HepG2 (cell line): ENCODE measurements around the gene ESRP2. TPM values are rescaled to one million over a fixed set of nuclear protein-coding genes. Genes with fewer than 3 reads are reported as not detected.
A peak's percentile ranks its signal among the peaks of the same experiment; 100 is the strongest.

Source experiments
- AHR ChIP-seq: IDR thresholded peaks from 2 replicates; pipeline ENCODE4 v1.6.1; 2018; ENCODE audit warnings: missing genetic modification reagents, missing compliant biosample characterization
- CREM ChIP-seq, 2 experiments: sonication (generic) in 1 of 2; formaldehyde crosslinking in 1 of 2; IDR thresholded peaks; 2 replicates each; pipeline versions ENCODE4 v1.4.0 to v1.6.1; 2016 to 2020; ENCODE audit warnings: antibody characterized with exemption in 1 of 2, mild to moderate bottlenecking in 1 of 2, missing genetic modification reagents in 1 of 2
- FOXA3 ChIP-seq: IDR thresholded peaks from 2 replicates; pipeline ENCODE4 v1.6.1; 2016; ENCODE audit warnings: missing genetic modification reagents, missing compliant biosample characterization
- HDAC1 ChIP-seq: sonication (generic); formaldehyde crosslinking; IDR thresholded peaks from 2 replicates; pipeline ENCODE4 v1.5.1; 2020; ENCODE audit warnings: mild to moderate bottlenecking, missing genetic modification reagents
- HIVEP1 ChIP-seq: sonication (generic); formaldehyde crosslinking; IDR thresholded peaks from 2 replicates; pipeline ENCODE4 v1.4.0; 2020; ENCODE audit warnings: mild to moderate bottlenecking, missing genetic modification reagents
- HMG20A ChIP-seq: IDR thresholded peaks from 2 replicates; pipeline ENCODE4 v1.6.1; 2016; ENCODE audit warnings: borderline replicate concordance
- JUNB ChIP-seq: sonication (generic); formaldehyde crosslinking; IDR thresholded peaks from 2 replicates; pipeline ENCODE4 v1.8.0; 2022; ENCODE audit warnings: missing genetic modification reagents, mild to moderate bottlenecking, borderline replicate concordance
- KAT7 ChIP-seq: IDR thresholded peaks from 2 replicates; pipeline ENCODE4 v1.6.1; 2018; ENCODE audit warnings: borderline replicate concordance, missing compliant biosample characterization
- SALL1 ChIP-seq: sonication (generic); formaldehyde crosslinking; IDR thresholded peaks from 2 replicates; pipeline ENCODE4 v1.8.0; 2022; ENCODE audit warnings: mild to moderate bottlenecking, missing genetic modification reagents
- SMAD1 ChIP-seq: sonication (generic); formaldehyde crosslinking; IDR thresholded peaks from 2 replicates; pipeline ENCODE4 v1.4.0; 2020; ENCODE audit warnings: missing genetic modification reagents, low read depth, mild to moderate bottlenecking, borderline replicate concordance
- ZNF234 ChIP-seq: sonication (generic); formaldehyde crosslinking; conservative IDR thresholded peaks from 2 replicates; pipeline ENCODE4 v1.5.1; 2020; ENCODE audit warnings: mild to moderate bottlenecking, missing genetic modification reagents
- ZNF235 ChIP-seq: sonication (generic); formaldehyde crosslinking; IDR thresholded peaks from 2 replicates; pipeline ENCODE4 v1.8.1; 2023; ENCODE audit warnings: mild to moderate bottlenecking, missing genetic modification reagents, borderline replicate concordance
- ZNF335 ChIP-seq: sonication (generic); formaldehyde crosslinking; IDR thresholded peaks from 2 replicates; pipeline ENCODE4 v1.4.0; 2020; ENCODE audit warnings: missing genetic modification reagents
- ZNF451 ChIP-seq: sonication (generic); formaldehyde crosslinking; IDR thresholded peaks from 2 replicates; pipeline ENCODE4 v1.5.0; 2020; ENCODE audit warnings: mild to moderate bottlenecking, missing genetic modification reagents
- ZNF720 ChIP-seq: sonication (generic); formaldehyde crosslinking; IDR thresholded peaks from 2 replicates; pipeline ENCODE4 v1.4.0; 2020; ENCODE audit warnings: missing genetic modification reagents
- ZNF891 ChIP-seq: sonication (generic); formaldehyde crosslinking; IDR thresholded peaks from 2 replicates; pipeline ENCODE4 v1.5.0; 2020; ENCODE audit warnings: mild to moderate bottlenecking, missing genetic modification reagents
- ZSCAN31 ChIP-seq: sonication (generic); formaldehyde crosslinking; IDR thresholded peaks from 2 replicates; pipeline ENCODE4 v1.5.0; 2020; ENCODE audit warnings: low read depth, mild to moderate bottlenecking, missing genetic modification reagents
- ZZZ3 ChIP-seq: sonication (generic); formaldehyde crosslinking; IDR thresholded peaks from 2 replicates; pipeline ENCODE4 v1.4.0; 2020; ENCODE audit warnings: missing genetic modification reagents, mild to moderate bottlenecking, borderline replicate concordance
- polyA plus RNA-seq, 8 experiments: library from polyadenylated mRNA; depleted of rRNA in 3 of 8; stranded (reverse) in 7 of 8; unstranded in 1 of 8; fragments of >200 nt; fragmentation: Illumina TruSeq in 4 of 8; extraction: Trizol in 4 of 8; gene quantifications; 2 replicates each; pipeline versions ENCODE4 v1.2.1 to v1.2.3, GENCODE V29; 2011 to 2016; ENCODE audit warnings: low read depth in 4 of 8, missing spikeins in 1 of 8, mixed read lengths in 1 of 8; ENCODE audit not compliant: insufficient read depth in 1 of 8
- total RNA-seq, 5 experiments: library from RNA; depleted of rRNA; stranded (reverse); fragments of >200 nt; fragmentation: Illumina TruSeq; extraction: Trizol; gene quantifications; 2 replicates each; pipeline ENCODE4 v1.2.3, GENCODE V29; 2016; ENCODE audit warnings: low read depth in 1 of 5
- TF ChIP-seq, protein P1 (sequence below): sonication (generic); formaldehyde crosslinking; IDR thresholded peaks from 2 replicates; pipeline ENCODE4 v1.5.0; 2020; ENCODE audit warnings: mild to moderate bottlenecking, missing genetic modification reagents
- TF ChIP-seq, protein P2 (sequence below): sonication (generic); formaldehyde crosslinking; conservative IDR thresholded peaks from 2 replicates; pipeline ENCODE4 v1.4.0; 2020; ENCODE audit warnings: missing genetic modification reagents

The ESRP2 gene
- total and polyA plus RNA-seq, 2 of the 13 experiments (the other 11 are each of a cell fraction or from before 2014, with no cell fraction given): 21.1 to 32.4 TPM

DNA sequence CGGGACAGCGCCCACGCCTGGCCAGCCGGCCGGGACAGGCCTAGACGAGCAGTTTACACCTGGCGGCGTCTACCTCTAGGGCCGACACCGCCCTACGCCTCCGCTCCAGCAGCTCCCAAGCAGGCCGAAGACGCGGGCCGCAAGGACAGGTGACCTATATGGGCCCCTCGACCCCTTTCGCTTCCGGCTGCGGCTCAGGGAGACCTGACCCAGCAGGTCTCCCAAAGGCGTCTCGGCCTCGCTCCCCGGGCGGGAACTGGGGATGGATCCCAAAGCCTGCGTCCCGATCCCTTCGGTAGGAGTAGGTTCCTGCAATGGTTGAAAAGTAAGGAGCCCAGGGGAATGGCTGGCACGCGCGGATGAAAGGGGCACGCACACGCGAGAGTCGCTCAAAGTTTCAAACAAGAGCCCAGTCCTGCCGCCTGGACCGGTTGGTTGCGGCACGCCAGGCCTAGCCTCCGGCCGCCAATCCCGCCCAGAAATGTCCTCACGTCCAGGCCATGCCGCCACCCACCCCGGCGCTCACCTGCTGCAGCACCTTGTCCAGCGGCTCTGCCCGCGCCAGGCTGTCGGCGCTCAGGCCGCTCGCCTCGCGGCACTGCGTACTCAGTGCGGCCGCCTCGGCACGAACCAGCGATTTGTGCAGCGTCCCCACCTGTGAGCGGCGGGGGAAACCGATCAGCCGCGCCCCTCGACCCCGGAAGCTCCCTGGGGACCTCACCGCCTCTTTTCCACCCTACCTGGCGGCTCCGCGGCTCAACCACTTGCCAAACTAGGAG, 630 bp downstream of the ESRP2 start (continued):
- peak; percentile 82; the same call in 1 of the 2 replicates for TF ChIP-seq ZNF891 (CRISPR knock-in tag)
- 0 out of 2 replicates have a peak, but pooled peaks have one; percentile 50 for TF ChIP-seq HDAC1 (CRISPR knock-in tag)
- TF ChIP-seq ZNF720 (CRISPR knock-in tag): no peak
- no peak; the same call in 1 of the 2 replicates for TF ChIP-seq AHR (CRISPR knock-in tag)
- TF ChIP-seq, protein P1, sequence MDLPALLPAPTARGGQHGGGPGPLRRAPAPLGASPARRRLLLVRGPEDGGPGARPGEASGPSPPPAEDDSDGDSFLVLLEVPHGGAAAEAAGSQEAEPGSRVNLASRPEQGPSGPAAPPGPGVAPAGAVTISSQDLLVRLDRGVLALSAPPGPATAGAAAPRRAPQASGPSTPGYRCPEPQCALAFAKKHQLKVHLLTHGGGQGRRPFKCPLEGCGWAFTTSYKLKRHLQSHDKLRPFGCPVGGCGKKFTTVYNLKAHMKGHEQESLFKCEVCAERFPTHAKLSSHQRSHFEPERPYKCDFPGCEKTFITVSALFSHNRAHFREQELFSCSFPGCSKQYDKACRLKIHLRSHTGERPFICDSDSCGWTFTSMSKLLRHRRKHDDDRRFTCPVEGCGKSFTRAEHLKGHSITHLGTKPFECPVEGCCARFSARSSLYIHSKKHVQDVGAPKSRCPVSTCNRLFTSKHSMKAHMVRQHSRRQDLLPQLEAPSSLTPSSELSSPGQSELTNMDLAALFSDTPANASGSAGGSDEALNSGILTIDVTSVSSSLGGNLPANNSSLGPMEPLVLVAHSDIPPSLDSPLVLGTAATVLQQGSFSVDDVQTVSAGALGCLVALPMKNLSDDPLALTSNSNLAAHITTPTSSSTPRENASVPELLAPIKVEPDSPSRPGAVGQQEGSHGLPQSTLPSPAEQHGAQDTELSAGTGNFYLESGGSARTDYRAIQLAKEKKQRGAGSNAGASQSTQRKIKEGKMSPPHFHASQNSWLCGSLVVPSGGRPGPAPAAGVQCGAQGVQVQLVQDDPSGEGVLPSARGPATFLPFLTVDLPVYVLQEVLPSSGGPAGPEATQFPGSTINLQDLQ (CRISPR knock-in tag): no peak
- TF ChIP-seq ZNF234 (CRISPR knock-in tag): 0 out of 2 replicates have a peak, but pooled peaks have one; percentile 74
- TF ChIP-seq ZZZ3 (CRISPR knock-in tag): peak; percentile 71; the same call in 1 of the 2 replicates
- TF ChIP-seq SMAD1 (CRISPR knock-in tag): 0 out of 2 replicates have a peak, but pooled peaks have one; percentile 69
- peak; percentile 42; the same call in 1 of the 2 replicates for TF ChIP-seq SALL1 (CRISPR knock-in tag)
- no peak; the same call in 1 of the 2 replicates for TF ChIP-seq FOXA3 (CRISPR knock-in tag)
- no peak; the same call in 1 of the 2 replicates for TF ChIP-seq ZNF451
- TF ChIP-seq CREM (IDR thresholded peaks at IDR 0.05): no peak
- no peak for TF ChIP-seq CREM (CRISPR knock-in tag; IDR thresholded peaks at IDR 0.05)
- 0 out of 2 replicates have a peak, but pooled peaks have one; percentile 2 for TF ChIP-seq ZSCAN31 (CRISPR knock-in tag)
- TF ChIP-seq HIVEP1 (CRISPR knock-in tag): no peak
- TF ChIP-seq KAT7 (CRISPR knock-in tag): peak; percentile 84
- no peak for TF ChIP-seq ZNF235 (CRISPR knock-in tag)
- TF ChIP-seq ZNF335: no peak; the same call in 1 of the 2 replicates
- no peak for TF ChIP-seq HMG20A (CRISPR knock-in tag)
- TF ChIP-seq JUNB (CRISPR knock-in tag): no peak
- TF ChIP-seq, protein P2, sequence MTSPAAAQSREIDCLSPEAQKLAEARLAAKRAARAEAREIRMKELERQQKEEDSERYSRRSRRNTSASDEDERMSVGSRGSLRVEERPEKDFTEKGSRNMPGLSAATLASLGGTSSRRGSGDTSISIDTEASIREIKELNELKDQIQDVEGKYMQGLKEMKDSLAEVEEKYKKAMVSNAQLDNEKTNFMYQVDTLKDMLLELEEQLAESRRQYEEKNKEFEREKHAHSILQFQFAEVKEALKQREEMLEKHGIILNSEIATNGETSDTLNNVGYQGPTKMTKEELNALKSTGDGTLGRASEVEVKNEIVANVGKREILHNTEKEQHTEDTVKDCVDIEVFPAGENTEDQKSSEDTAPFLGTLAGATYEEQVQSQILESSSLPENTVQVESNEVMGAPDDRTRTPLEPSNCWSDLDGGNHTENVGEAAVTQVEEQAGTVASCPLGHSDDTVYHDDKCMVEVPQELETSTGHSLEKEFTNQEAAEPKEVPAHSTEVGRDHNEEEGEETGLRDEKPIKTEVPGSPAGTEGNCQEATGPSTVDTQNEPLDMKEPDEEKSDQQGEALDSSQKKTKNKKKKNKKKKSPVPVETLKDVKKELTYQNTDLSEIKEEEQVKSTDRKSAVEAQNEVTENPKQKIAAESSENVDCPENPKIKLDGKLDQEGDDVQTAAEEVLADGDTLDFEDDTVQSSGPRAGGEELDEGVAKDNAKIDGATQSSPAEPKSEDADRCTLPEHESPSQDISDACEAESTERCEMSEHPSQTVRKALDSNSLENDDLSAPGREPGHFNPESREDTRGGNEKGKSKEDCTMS (CRISPR knock-in tag): no peak
